Type B pancreatic cell (in vitro differentiated cells): Measurements from ENCODE around the gene ZKSCAN1. TPM values are rescaled to one million over a fixed set of nuclear protein-coding genes. Genes with fewer than 3 reads are reported as not detected.
"Not testable (repeated sequence)": the region's sequence is repeated elsewhere in the genome, so short reads cannot be mapped to it uniquely, and the experiment has no call there.

Experiments
- DNase-seq: peaks from one replicate; pipeline ENCODE4 v3.0.0; 2021; ENCODE audit warnings: mixed read lengths; ENCODE audit not compliant: unreplicated experiment; ENCODE audit errors: extremely low spot score
- H3K27ac Mint-ChIP-seq: 2 replicates; pipeline ENCODE4 v1.8.0; 2021; ENCODE audit warnings: mild to moderate bottlenecking, mixed read lengths
- H3K27me3 Mint-ChIP-seq: 2 replicates; pipeline ENCODE4 v1.8.0; 2021; ENCODE audit warnings: mixed read lengths
- H3K36me3 Mint-ChIP-seq: 2 replicates; pipeline ENCODE4 v1.8.0; 2021; ENCODE audit warnings: mixed read lengths
- H3K4me1 Mint-ChIP-seq: one replicate; pipeline ENCODE4 v1.8.0; 2021; ENCODE audit warnings: mixed read lengths; ENCODE audit not compliant: unreplicated experiment
- H3K4me3 Mint-ChIP-seq: 2 replicates; pipeline ENCODE4 v1.8.0; 2021; ENCODE audit warnings: mild to moderate bottlenecking, mixed read lengths
- H3K9me3 Mint-ChIP-seq: 2 replicates; pipeline ENCODE4 v1.8.0; 2021; ENCODE audit warnings: mixed read lengths
- CTCF ChIP-seq: fragments of 200-600 bp; sonication (generic); conservative IDR thresholded peaks from 2 replicates; pipeline ENCODE4 v1.5.0; 2021; ENCODE audit warnings: antibody characterized with exemption, mild to moderate bottlenecking
- long read RNA-seq: library from polyadenylated mRNA; unstranded; transcript quantifications from one replicate; pipeline ENCODE4 v2.0.0, GENCODE V29; 2020
- total RNA-seq: library from RNA; stranded (reverse); gene quantifications from 2 replicates; pipeline ENCODE4 v1.2.1, GENCODE V29; 2021; ENCODE audit warnings: low replicate concordance

ZKSCAN1 gene
- total RNA-seq: 157 and 170 TPM in 2 replicates
- long read RNA-seq, full-length matches to known transcripts: 77 of 132 reads
- long read RNA-seq, partial matches to known transcripts: 5 of 132 reads
- long read RNA-seq, other reads (novel, unspliced or antisense): 50 of 132 reads

DNA sequence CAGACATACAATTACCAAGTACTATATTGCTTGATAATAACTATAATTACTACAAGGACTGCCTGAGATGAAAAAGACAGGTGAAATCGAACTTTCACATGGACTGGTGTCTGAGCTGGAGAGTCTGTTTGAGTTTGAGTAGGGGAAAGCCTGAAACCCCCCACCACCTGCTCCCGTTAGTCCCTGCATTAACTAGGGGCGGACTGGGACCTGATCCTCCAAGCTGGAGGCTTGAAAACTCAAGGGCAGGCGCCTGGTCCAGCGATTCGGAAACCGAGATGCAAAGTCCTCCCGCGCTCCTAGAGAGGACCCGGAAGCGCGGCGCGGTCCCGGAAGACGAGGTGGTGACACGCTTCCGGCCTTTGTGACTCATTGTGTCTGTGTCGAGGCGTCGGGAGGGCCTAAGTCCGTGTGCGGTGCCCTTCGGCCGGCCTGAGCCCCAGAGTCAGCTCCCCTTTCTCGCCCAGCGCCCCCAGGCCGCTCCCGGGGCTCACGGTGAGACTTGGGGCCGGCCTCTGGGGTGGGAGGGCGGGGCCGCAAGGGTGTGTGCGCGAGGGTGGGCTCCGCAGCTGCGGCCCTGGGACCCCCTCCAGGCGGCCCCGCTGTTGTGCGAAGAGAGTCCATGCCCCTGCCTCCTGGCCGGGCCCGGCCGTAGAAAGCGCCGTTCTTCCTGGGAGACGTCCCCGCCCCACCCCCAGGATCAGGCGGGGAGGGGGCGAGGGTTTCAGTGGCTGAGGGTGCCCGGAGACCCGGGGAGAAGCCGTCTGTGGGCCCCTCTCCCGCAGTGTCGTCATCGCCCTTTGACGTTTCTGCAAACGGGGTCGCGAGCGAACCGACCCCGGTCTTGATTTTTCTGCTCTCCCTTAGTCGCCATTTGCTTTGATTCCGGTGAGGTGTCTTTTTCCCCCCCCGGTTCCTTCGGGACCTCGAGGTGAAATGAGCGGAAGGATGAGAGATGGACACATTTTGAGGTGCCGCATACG is at the start of gene ZKSCAN1:
Gene ZKSCAN1 (plus strand): TSS at position 365 of the 983 bp plus-strand sequence. CDS start 7,911 bp downstream, outside the sequence.
- H3K9me3 Mint-ChIP-seq: no peaks in the 10 kb centered on the region

GRCh38 chr7:99969298-99969697 is 46.1 kb upstream of the ZKSCAN1 start:
- TF ChIP-seq CTCF: no peak
- no peaks in the 10 kb centered on the region for H3K36me3 Mint-ChIP-seq
- H3K9me3 Mint-ChIP-seq: no peaks in the 10 kb centered on the region
- peaks cover 43% of the 10 kb centered on the region for H3K27me3 Mint-ChIP-seq
- no peak for DNase-seq
- no peak overlapping the region for H3K27ac Mint-ChIP-seq
- no peak overlapping the region for H3K4me3 Mint-ChIP-seq
- H3K4me1 Mint-ChIP-seq: no peaks in the 10 kb centered on the region

More for the DNA sequence above, at the start of gene ZKSCAN1:
- Mint-ChIP-seq H3K4me3 (peak within 1 kb of the TSS; percentile 96), H3K27ac (peak within 1 kb of the TSS; percentile 97), H3K36me3 (peaks cover 8% of the 10 kb centered on the region), H3K4me1 (peaks cover 33% of the 10 kb centered on the region), H3K27me3 (peaks cover 5% of the 10 kb centered on the region)
- peak; percentile 85 for DNase-seq
- TF ChIP-seq CTCF: no peak

- not testable (repeated sequence) for H3K27ac Mint-ChIP-seq, DNase-seq, H3K4me1 Mint-ChIP-seq, H3K4me3 Mint-ChIP-seq, H3K9me3 Mint-ChIP-seq, H3K36me3 Mint-ChIP-seq
- H3K27me3 Mint-ChIP-seq: peaks cover 38% of the 10 kb centered on the region
Measured at GRCh38 chr7:99969813-99970212, 45.6 kb upstream of the ZKSCAN1 start.

DNA sequence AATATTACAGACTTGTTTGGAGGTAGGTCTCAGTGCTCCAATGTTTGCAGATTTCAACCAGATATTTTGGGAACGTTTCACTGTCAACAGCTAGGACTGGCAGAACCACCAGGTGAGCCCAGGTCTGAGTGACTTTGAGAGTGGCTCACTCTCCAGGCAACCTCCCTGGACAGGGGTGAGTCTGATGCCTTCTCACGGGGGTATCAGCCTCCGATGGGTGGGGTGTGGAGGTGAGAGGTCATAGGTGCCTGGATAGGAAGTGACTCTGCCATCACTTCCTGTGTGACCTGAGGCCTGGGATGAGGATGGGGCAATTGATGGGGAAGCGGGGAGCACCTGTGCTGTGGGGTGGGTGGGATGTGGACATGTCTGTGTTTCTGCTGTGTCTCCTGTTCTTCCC is 44.2 kb upstream of the ZKSCAN1 start:
- TF ChIP-seq CTCF: no peak
- no peak for DNase-seq
- no peak overlapping the region for H3K4me3 Mint-ChIP-seq
- H3K9me3 Mint-ChIP-seq: no peaks in the 10 kb centered on the region
- no peaks in the 10 kb centered on the region for H3K4me1 Mint-ChIP-seq
- no peaks in the 10 kb centered on the region for H3K36me3 Mint-ChIP-seq
- peaks cover 38% of the 10 kb centered on the region for H3K27me3 Mint-ChIP-seq
- H3K27ac Mint-ChIP-seq: no peak overlapping the region

- DNase-seq, H3K36me3 Mint-ChIP-seq, H3K4me1 Mint-ChIP-seq, H3K4me3 Mint-ChIP-seq, H3K9me3 Mint-ChIP-seq, H3K27ac Mint-ChIP-seq: not testable (repeated sequence)
- peaks cover 20% of the 10 kb centered on the region for H3K27me3 Mint-ChIP-seq
Measured at GRCh38 chr7:99973817-99974216, 41.6 kb upstream of the ZKSCAN1 start.

- DNase-seq: no peak
- Mint-ChIP-seq H3K9me3 (no peaks in the 10 kb centered on the region), H3K27me3 (peaks cover 22% of the 10 kb centered on the region), H3K4me1 (no peaks in the 10 kb centered on the region), H3K27ac (no peak overlapping the region), H3K36me3 (no peaks in the 10 kb centered on the region), H3K4me3 (no peak overlapping the region)
- no peak for TF ChIP-seq CTCF
Measured at GRCh38 chr7:99974681-99975080, 40.7 kb upstream of the ZKSCAN1 start.
